NOMO-1 treated with dmso at 0.1 percent for 144 hours (cell line): ENCODE measurements around the gene YBX1.
"Not testable (repeated sequence)": the region's sequence is repeated elsewhere in the genome, so short reads cannot be mapped to it uniquely, and the experiment has no call there.

ENCODE experiments used
- DNase-seq: peaks from one replicate; lab custom pipeline; 2025; ENCODE audit not compliant: unreplicated experiment; lab: John Stamatoyannopoulos, UW

Gene YBX1

GRCh38 chr1:42748021-42748420 is 65.8 kb downstream of the YBX1 start:
- DNase-seq, result no peak

GRCh38 chr1:42748461-42749410 is 66.5 kb downstream of the YBX1 start:
- DNase-seq, result no peak

- DNase-seq, result no peak
These were observed 67.8 kb downstream of the YBX1 start for GRCh38 chr1:42750041-42750440.

- DNase-seq, result not testable (repeated sequence)
These were observed 69.4 kb downstream of the YBX1 start for GRCh38 chr1:42751511-42752070.

DNA sequence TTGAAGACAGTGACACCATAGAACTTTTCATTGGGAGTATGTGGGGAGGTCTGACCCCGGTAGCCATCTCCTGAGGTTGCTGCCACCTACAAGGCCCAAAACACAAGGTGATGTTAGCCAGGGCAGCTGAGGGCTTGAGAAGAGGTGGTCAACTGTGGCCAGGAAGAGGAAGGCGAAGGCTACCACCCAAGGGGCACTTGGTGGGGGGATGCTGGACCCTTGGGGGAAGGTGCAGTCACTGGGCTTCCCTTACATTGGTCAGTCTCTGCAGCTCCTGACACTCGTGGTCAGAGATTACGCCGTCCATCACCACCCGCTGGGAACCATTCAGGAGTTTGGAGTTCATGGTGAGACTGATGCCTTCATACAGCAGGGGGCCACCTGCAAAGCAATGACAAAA is 70.1 kb downstream of the YBX1 start:
- DNase-seq, result no peak

GRCh38 chr1:42753070-42753469 is 70.9 kb downstream of the YBX1 start:
- DNase-seq, result no peak
